Dedifferentiated amniotic fluid mesenchymal stem cell (primary cell): ENCODE data around the gene DCD.
"Not testable (repeated sequence)": the region's sequence is repeated elsewhere in the genome, so short reads cannot be mapped to it uniquely, and the experiment has no call there.

Source experiments
- DNase-seq: peaks from one replicate; pipeline ENCODE4 v3.0.0-alpha.2; 2016; ENCODE audit errors: extremely low spot score

Gene DCD

GRCh38 chr12:54648265-54648664 lies at the start of gene DCD:
Gene DCD, minus strand, starts transcription at chr12:54648365. Its CDS starts 62 bp downstream, at chr12:54648303.
- no peak for DNase-seq

GRCh38 chr12:54697851-54698250 lies 49.7 kb upstream of the DCD start:
- DNase-seq = no peak

GRCh38 chr12:54692353-54692752 lies 44.2 kb upstream of the DCD start:
- DNase-seq = no peak

GRCh38 chr12:54689984-54690383 lies 41.8 kb upstream of the DCD start:
- no peak for DNase-seq

- no peak for DNase-seq
These were observed 40.8 kb upstream of the DCD start for GRCh38 chr12:54689034-54689372.

- no peak for DNase-seq
These were observed 40.3 kb upstream of the DCD start for GRCh38 chr12:54688309-54689033.

- DNase-seq = no peak
These were observed 36.8 kb upstream of the DCD start for GRCh38 chr12:54684636-54685630.

- no peak for DNase-seq
These were observed 35.2 kb upstream of the DCD start for GRCh38 chr12:54683398-54683797.

- DNase-seq = no peak
These were observed 34.5 kb upstream of the DCD start for GRCh38 chr12:54682674-54683073.

GRCh38 chr12:54680374-54680773 lies 32.2 kb upstream of the DCD start:
- DNase-seq = no peak

GRCh38 chr12:54678131-54678530 lies 30.0 kb upstream of the DCD start:
- no peak for DNase-seq

- no peak for DNase-seq
These were observed 19.8 kb upstream of the DCD start for GRCh38 chr12:54667945-54668344.

GRCh38 chr12:54666008-54666407 lies 17.8 kb upstream of the DCD start:
- DNase-seq = no peak

GRCh38 chr12:54665022-54665635 lies 17.0 kb upstream of the DCD start:
- DNase-seq = not testable (repeated sequence)

GRCh38 chr12:54663603-54664002 lies 15.4 kb upstream of the DCD start:
- DNase-seq = no peak

- no peak for DNase-seq
These were observed 13.9 kb upstream of the DCD start for GRCh38 chr12:54662026-54662425.

GRCh38 chr12:54661048-54661447 lies 12.9 kb upstream of the DCD start:
- DNase-seq = no peak

GRCh38 chr12:54660320-54660962 lies 12.3 kb upstream of the DCD start:
- no peak for DNase-seq

GRCh38 chr12:54658306-54659264 lies 10.4 kb upstream of the DCD start:
- DNase-seq = no peak

- no peak for DNase-seq
These were observed 9.0 kb upstream of the DCD start for GRCh38 chr12:54657105-54657607.

GRCh38 chr12:54654926-54655325 lies 6.8 kb upstream of the DCD start:
- no peak for DNase-seq
